Sigmoid colon (tissue), 7 donors: ENCODE data around the gene LNPEP. TPM values are rescaled to one million over a fixed set of nuclear protein-coding genes. Genes with fewer than 3 reads are reported as not detected.

Experiments
- DNase-seq: peaks from one replicate; pipeline ENCODE4 v3.0.0-alpha.2; 2019
- H3K27ac ChIP-seq, 4 donors: fragments of 200-600 bp; sonication (generic); one replicate each; pipeline ENCODE4 v1.5.1; 2016 to 2019; ENCODE audit warnings: mild to moderate bottlenecking in 1 of 4
- H3K27me3 ChIP-seq, 3 donors: fragments of 200-600 bp; sonication (generic); one replicate each; pipeline ENCODE4 v1.5.1; 2019; ENCODE audit warnings: mild to moderate bottlenecking in 1 of 3
- H3K36me3 ChIP-seq, 4 donors: fragments of 200-600 bp; sonication (generic); one replicate each; pipeline ENCODE4 v1.5.1; 2016 to 2019
- H3K4me1 ChIP-seq, 4 donors: fragments of 200-600 bp; sonication (generic); one replicate each; pipeline ENCODE4 v1.5.1; 2017 to 2019
- H3K4me3 ChIP-seq, 4 donors: fragments of 200-600 bp; sonication (generic); one replicate each; pipeline ENCODE4 v1.5.1; 2017 to 2019; ENCODE audit warnings: mild to moderate bottlenecking in 2 of 4, moderate library complexity in 1 of 4
- H3K9me3 ChIP-seq, 4 donors: fragments of 200-600 bp in 3 of 4; sonication (generic) in 3 of 4; one replicate each; pipeline versions ENCODE4 v1.5.1 to v1.6.1; 2013 to 2019
- EP300 ChIP-seq, 4 donors: sonication (generic); formaldehyde crosslinking; IDR thresholded peaks; one replicate each; pipeline ENCODE4 v1.6.1; 2017; ENCODE audit warnings: antibody characterized with exemption in 4 of 4
- POLR2A ChIP-seq, 2 donors: fragments of 450-650 bp; IDR thresholded peaks; one replicate each; pipeline ENCODE4 v1.6.1; 2016; ENCODE audit warnings: antibody characterized with exemption in 2 of 2, mild to moderate bottlenecking in 2 of 2, moderate library complexity in 2 of 2
- POLR2AphosphoS5 ChIP-seq, 4 donors: sonication (generic); formaldehyde crosslinking; IDR thresholded peaks; one replicate each; pipeline ENCODE4 v1.6.1; 2017; ENCODE audit warnings: antibody characterized with exemption in 4 of 4
- WGBS, 2 donors: extraction: QIAGEN DNeasy Blood & Tissue Kit; methylation state at CpG; one replicate each; pipeline ENCODE4 v1.1.7; 2013; 5-methylcytosine and 5-hydroxymethylcytosine counted together
- intact Hi-C: fragments of 100-400 bp; cut with DNase I; formaldehyde crosslinking; loops from one replicate; pipeline ENCODE4 v1.15.1; 2023
- polyA plus RNA-seq, 3 donors: library from polyadenylated mRNA; stranded (reverse); fragments of 200-250 nt; gene quantifications; one replicate each; pipeline ENCODE4 v1.2.3, GENCODE V29; 2013
- total RNA-seq, 4 donors: library from RNA; depleted of rRNA; stranded (reverse); fragments of >200 nt; gene quantifications; one replicate each; pipeline ENCODE4 v1.1.0, GENCODE V29; 2016
- TF ChIP-seq, protein P1 (sequence below), 4 experiments: fragments of 450-650 bp in 3 of 4; fragments of 200-600 bp in 1 of 4; IDR thresholded peaks; one replicate each; pipeline ENCODE4 v1.5.1; 2016 to 2019; ENCODE audit warnings: antibody characterized with exemption in 4 of 4, mild to moderate bottlenecking in 3 of 4, moderate library complexity in 2 of 4
- donor health status: healthy with polysubstance abuse.
- donor health status: Bipolar disorder and iron deficiency.
- donor health status: healthy.

Gene LNPEP
- total and polyA plus RNA-seq, 7 donors, result 1.4 to 68.1 (median 45.2) TPM

DNA sequence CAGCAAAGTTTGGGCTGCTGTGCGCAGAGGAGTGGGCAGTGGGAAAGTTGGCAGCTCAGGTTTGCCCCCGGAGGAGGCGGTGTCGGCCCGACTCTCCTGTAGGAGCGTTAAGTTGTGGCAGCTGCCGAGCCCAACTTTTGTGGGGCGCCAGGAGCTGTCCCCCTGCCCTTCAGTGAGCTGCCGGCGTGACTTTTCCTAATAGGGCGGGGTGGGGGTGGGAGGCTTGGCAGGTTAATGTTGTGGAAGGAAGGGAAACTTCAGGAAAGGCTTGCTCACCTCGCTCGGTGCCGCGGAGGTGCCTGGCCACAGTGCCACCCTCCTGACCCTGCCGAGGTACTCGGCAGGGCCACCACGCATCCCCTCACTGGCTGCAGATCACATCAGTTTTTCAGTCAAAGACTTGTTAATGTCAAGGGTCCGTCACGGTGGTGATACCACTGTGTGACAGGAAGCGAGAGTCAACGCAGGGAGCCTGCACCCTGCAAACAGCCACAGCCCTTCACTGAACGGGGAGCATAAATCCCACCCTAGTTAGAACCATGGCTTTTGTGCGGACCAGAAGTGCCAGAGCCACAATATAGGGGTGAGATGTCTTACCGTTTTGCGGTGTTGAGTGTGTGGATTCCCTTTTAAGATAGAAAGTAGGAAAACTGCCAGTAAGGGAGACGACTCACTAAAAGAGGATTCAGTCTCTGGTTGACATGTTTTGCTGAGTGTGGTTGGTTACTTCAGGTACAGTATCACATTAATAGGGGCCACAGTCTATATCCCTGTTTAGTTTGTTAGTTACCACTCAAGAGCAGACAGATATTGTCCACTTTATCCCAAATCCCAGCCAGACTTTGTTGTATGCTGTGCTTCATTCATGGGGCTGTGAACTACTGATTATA is 796 bp downstream of the LNPEP start:
- H3K9me3 ChIP-seq, result no peaks in the 10 kb centered on the region
- peak; percentile 73 for DNase-seq
- no peak for TF ChIP-seq POLR2AphosphoS5 (IDR thresholded peaks at IDR 0.05)
- TF ChIP-seq, protein P1, sequence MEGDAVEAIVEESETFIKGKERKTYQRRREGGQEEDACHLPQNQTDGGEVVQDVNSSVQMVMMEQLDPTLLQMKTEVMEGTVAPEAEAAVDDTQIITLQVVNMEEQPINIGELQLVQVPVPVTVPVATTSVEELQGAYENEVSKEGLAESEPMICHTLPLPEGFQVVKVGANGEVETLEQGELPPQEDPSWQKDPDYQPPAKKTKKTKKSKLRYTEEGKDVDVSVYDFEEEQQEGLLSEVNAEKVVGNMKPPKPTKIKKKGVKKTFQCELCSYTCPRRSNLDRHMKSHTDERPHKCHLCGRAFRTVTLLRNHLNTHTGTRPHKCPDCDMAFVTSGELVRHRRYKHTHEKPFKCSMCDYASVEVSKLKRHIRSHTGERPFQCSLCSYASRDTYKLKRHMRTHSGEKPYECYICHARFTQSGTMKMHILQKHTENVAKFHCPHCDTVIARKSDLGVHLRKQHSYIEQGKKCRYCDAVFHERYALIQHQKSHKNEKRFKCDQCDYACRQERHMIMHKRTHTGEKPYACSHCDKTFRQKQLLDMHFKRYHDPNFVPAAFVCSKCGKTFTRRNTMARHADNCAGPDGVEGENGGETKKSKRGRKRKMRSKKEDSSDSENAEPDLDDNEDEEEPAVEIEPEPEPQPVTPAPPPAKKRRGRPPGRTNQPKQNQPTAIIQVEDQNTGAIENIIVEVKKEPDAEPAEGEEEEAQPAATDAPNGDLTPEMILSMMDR (IDR thresholded peaks at IDR 0.05), result no peak
- no peak for TF ChIP-seq POLR2A (IDR thresholded peaks at IDR 0.05)
- TF ChIP-seq EP300 (IDR thresholded peaks at IDR 0.05), result no peak
- H3K36me3 ChIP-seq, result no peaks in the 10 kb centered on the region
- H3K4me3 ChIP-seq, result peak overlapping the region; percentile 93 to 95 (median 94)
- intact Hi-C loops, result loop anchor here (5.0 kb wide), 4 partner anchors 46 to 234 kb away; partner anchors contain the start of gene ERAP2
- peaks cover 10 to 42% (median 30%) of the 10 kb centered on the region in 4 donors for H3K4me1 ChIP-seq
- H3K27ac ChIP-seq, result peak overlapping the region; percentile 91 to 99 (median 98)
- H3K27me3 ChIP-seq, result no peaks in the 10 kb centered on the region
- WGBS, 2 donors, result 0% methylated on average over 27 of the region's 27 CpGs

DNA sequence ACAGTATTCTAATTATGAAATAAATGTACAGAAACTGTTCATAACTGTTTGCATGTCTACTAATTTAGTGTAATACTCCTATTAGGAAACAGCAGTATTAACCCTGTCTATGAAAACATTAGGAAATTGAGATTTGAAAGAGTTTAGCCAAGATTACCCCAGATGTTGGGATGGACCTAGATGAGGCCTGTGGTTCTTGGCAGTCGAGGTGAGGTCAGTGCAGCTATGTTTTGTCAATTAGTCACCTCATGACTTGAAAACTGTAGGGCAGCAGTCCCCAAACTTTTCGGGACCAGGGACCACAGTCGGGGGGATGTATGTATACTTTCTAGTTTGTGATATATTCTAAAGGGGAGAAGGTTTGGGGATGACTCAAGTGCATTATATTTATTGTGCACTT is 4.7 kb downstream of the LNPEP start:
- Histone ChIP-seq H3K9me3 (no peaks in the 10 kb centered on the region), H3K27ac (no peak overlapping the region), H3K4me3 (no peak overlapping the region), H3K36me3 (no peaks in the 10 kb centered on the region), H3K4me1 (peaks cover 6 to 31% (median 17%) of the 10 kb centered on the region in 4 donors), H3K27me3 (no peaks in the 10 kb centered on the region)
- TF ChIP-seq POLR2A (IDR thresholded peaks at IDR 0.05) (no peak), EP300 (IDR thresholded peaks at IDR 0.05) (no peak), POLR2AphosphoS5 (IDR thresholded peaks at IDR 0.05) (no peak)
- TF ChIP-seq, protein P1 (IDR thresholded peaks at IDR 0.05), result no peak
- DNase-seq, result no peak
- intact Hi-C loops, result no loop called here
- WGBS, 2 donors, result 88 to 90% methylated on average over 3 of the region's 3 CpGs

DNA sequence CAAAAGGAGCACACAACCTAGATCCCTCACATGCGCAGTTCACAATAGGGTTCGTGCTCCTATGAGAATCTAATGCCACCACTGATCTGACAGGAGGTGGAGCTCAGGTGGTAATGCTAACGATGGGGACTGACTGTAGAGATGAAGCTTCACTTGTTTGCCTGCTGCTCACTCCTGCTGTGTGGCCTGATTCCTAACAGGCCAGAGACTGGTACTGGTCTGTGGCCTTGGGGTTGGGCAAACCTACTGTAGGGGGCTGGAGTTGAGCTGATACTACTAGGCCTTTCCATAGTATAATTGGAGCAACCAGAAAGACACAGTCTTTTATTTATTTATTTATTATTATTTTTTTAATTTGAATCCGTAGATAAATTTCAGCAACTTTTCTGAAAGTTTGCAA is 5.3 kb downstream of the LNPEP start:
- TF ChIP-seq POLR2AphosphoS5 (IDR thresholded peaks at IDR 0.05) (no peak), EP300 (IDR thresholded peaks at IDR 0.05) (no peak), POLR2A (IDR thresholded peaks at IDR 0.05) (no peak)
- TF ChIP-seq, protein P1 (IDR thresholded peaks at IDR 0.05), result no peak
- no peak overlapping the region for H3K4me3 ChIP-seq
- no peaks in the 10 kb centered on the region for H3K36me3 ChIP-seq
- H3K27ac ChIP-seq, result no peak overlapping the region
- H3K9me3 ChIP-seq, result no peaks in the 10 kb centered on the region
- no peak for DNase-seq
- H3K27me3 ChIP-seq, result no peaks in the 10 kb centered on the region
- 62 to 95% methylated on average over 4 of the region's 4 CpGs for WGBS, 2 donors
- intact Hi-C loops, result no loop called here
- peaks cover under 1 to 31% (median 17%) of the 10 kb centered on the region in 4 donors for H3K4me1 ChIP-seq

DNA sequence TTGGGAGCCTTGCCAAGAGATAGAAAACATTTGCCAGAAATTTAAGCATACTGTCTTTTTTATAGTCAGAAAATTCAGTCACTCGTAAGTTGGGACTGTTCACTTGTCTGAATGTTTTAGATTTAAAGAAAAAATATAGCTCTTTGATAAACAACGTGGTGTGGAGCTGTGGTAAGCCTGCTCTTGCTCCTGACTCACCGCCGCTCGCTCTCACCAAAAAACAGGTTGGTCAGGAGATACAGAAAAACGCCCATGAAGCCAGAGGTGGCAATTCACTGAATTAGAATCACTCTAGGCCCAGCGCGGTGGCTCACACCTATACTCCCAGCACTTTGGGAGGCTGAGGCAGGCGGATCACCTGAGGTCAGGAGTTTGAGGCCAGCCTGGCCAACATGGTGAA is 6.2 kb downstream of the LNPEP start:
- WGBS, 2 donors, result 94 to 96% methylated on average over 9 of the region's 9 CpGs
- intact Hi-C loops, result no loop called here
- TF ChIP-seq, protein P1 (IDR thresholded peaks at IDR 0.05), result no peak
- TF ChIP-seq POLR2A (IDR thresholded peaks at IDR 0.05) (no peak), EP300 (IDR thresholded peaks at IDR 0.05) (no peak), POLR2AphosphoS5 (IDR thresholded peaks at IDR 0.05) (no peak)
- no peak for DNase-seq
- no peaks in the 10 kb centered on the region for H3K9me3 ChIP-seq
- H3K27me3 ChIP-seq, result no peaks in the 10 kb centered on the region
- H3K4me3 ChIP-seq, result no peak overlapping the region
- H3K4me1 ChIP-seq, result peaks cover 0 to 25% (median 15%) of the 10 kb centered on the region in 4 donors
- no peak overlapping the region for H3K27ac ChIP-seq
- H3K36me3 ChIP-seq, result no peaks in the 10 kb centered on the region
